Stimulated activated CD8-positive, alpha-beta memory T cell treated with anti-CD3 and anti-CD28 coated beads, Interleukin-4, amount 100 ng/mL, for 1 hour (primary cell): ENCODE results near the gene TSC2.

Source experiments
- DNase-seq, 2 donors: peaks; one replicate each; pipeline ENCODE4 v3.0.0-alpha.2; 2020; ENCODE audit warnings: low read depth in 2 of 2, low spot score in 1 of 2

TSC2 gene

DNA sequence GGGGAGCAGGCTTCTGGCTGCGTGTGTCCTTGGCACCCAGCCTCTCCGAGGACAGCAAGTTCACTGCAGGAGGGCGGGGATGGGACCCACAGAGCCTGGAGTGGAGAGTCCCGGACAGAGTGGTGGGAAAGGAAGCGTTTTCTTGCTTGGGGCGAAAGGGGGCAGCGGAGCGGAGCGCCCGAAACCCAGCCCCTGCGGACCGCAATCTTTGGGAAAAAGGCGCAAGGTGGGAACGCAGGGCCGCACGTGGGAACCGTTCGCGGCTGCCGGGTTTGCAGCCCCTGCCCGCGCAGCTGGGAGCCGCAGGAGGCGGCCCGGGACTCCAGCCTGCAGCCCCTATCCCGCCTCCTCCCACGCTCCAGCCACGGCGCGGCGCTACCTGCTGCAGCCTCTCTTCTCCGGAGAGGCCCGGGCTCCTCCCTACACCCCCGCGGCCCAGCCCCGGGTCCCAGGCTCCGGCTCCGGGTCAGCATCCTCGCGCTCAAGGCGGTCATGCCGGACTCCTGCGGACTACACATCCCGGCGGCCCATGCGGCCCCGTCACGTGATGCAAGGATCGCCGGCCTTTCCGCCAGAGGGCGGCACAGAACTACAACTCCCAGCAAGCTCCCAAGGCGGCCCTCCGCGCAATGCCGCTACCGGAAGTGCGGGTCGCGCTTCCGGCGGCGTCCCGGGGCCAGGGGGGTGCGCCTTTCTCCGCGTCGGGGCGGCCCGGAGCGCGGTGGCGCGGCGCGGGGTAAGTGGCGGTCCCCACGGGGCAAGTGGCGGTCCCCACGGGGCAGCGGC, at the start of gene TSC2, which contains the start of gene NTHL1:
TSS of gene TSC2 (plus strand) at position 656 of the 786 bp plus-strand sequence. CDS start 631 bp downstream, outside the sequence.
TSS of gene NTHL1 (minus strand) at position 505 of the 786 bp plus-strand sequence. CDS start at position 494, 11 bp downstream.
- peak; percentile 82 to 86 for DNase-seq

DNA sequence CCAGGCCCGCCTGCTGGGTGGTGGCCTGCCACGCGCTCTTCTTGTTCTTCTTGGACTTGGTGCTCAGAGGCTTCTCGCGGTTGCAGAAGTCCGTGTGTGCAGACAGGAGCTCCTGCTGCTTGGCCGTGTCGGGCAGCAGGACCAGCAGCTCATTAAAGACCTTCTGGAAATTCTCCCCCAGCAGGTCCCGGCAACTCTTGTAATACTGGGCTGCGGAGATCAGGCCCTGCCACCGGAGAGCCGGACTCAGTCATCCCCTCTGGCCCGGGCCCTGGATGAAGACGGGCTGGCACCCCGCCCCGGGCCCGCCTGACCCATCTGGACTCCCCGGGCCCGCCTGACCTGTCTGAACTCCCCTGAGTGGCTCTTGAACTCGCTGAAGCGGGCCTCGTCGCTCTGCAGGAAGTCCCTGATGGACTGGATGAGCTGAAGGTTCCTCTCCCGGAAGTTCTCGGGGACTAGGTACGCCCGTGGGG, 49.4 kb upstream of the TSC2 start:
- no peak for DNase-seq

DNA sequence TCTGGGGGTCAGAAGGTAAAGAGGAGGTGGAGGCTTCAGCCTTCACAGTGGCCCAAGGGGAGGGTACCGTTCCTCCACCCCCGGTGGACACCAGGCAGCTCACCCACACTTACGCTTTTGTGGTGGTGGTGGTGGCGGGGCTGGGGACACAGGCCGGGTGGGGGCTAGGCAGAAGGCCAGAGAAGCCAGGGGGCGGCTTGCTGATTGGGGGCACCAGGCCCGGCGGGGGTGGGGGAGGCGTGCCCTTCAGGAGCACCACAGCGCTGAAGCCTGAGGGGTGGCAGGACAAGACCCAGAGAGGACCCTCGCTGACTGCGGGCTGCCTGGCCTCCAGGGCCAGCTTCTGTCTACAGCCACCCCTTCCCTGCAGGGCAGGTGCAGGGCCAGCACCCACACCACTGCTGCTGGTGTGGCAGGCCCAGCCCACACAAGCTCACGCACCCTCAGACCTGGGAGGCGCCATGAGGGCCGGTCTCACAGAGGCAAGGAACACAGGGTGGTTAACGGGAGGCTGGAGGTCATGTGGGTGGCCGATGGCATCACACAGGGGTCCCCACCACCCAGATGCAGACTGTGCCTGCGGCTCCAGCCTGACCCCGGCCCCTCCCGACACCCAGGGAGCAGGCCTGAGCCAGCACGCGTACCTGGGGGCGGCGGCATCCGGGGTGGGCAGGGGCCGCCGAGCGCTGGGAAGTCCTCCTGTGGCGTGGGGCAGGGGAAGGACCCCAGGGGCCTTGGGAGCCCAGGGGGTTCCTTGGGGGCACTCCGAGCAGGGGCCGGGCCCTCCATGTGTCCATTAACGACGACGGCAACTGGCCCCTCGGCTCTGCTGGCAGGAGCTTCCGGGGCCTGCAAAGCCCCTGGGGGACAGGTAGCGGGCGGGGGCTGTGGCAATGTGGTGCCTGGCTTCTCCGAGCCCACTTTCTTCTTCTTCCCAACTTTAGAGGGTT, 48.7 kb upstream of the TSC2 start:
- DNase-seq = no peak

DNA sequence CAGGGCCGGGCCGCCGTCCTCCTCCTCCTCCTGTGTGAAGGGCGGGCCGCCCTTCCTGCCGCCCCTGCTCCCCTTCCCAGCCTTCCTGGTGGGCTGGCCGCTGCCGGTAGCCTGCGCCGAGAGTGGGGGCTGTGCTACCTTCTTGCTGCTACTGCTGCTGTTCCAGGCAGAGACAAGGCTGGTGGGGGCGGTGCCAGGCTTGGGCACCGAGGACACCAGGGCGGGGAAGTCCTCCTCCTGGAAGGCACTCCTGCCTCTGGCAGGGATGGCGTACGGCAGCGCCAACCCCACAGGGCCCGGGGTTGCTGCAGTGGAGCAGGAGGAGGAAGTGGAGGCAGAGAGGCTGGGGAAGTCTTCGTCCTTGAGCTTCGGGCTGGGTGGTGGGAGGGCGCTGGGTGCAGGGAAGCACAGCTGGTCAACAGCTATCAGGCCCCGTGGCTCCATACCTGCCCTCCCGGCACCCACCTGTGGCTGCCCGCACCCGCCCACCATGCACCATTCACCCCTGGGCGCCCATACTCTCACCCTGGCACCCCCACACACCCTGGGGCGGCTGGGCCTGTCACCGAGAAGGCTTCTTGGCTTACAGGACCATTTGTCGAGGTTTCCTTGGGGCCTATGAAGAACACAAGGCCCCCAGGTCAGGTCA, 47.8 kb upstream of the TSC2 start:
- no peak for DNase-seq

DNA sequence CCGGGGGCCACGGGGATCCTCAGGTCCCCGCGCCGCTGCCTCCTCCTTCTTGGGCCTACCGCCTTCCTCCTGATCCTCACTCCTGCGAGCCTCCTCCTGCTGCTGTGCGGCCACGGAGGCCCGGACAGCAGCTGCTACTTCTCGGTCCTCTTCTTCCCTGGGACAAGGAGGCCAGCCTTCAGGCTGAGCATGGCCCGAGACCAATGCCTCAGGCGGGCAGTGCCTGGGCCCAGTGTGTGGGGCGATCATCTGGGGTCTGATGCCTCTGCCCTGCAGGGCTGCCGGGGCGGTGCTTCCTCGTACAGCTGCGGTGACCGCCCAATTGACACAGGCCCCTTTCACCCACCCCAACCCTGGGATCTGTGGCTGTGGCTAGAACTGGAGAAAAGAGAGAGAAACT, 46.8 kb upstream of the TSC2 start:
- no peak for DNase-seq

DNA sequence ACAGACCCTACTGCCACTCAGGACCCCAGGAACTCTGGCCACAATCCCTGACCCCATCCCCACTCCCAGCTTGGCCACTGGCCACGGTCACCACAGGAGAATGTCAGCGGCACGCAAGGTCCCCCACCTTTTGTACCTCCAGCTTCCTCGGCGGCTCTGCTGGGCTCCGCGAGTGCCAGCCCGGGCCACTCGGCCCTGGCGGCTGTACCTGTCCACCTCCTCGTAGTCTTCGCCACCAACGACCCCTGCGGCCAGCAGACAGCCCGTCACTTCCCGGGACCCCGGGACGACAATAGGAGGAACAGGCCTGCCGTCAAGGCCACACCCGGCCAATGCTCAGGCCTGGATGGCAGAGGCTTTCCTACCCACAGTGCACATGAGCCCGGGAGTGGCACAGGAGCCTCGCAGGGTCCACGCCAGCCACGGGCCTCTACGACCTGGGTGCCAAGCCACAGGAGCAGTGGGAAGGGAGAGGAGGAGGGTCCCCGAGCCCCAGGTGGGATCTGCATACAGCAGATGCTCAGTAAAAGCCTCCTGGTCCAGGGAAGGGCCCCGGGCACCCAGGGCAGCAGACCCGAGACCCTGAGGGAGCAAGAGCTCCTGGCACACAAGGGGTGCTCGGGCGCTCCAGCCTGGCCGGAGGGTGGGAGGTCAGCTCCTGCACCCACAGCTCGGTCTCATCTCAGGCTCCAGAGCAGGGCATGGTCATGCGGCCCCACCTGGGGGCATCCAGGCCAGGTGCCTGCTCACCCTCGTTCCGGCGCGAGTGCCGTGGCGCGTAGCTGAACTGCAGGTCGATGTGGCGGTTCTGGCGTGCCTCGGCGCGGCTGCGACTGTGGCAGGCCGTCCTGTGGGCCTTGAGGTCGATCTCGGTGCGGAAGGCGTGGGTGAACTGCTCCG, 46.1 kb upstream of the TSC2 start:
- no peak for DNase-seq

DNA sequence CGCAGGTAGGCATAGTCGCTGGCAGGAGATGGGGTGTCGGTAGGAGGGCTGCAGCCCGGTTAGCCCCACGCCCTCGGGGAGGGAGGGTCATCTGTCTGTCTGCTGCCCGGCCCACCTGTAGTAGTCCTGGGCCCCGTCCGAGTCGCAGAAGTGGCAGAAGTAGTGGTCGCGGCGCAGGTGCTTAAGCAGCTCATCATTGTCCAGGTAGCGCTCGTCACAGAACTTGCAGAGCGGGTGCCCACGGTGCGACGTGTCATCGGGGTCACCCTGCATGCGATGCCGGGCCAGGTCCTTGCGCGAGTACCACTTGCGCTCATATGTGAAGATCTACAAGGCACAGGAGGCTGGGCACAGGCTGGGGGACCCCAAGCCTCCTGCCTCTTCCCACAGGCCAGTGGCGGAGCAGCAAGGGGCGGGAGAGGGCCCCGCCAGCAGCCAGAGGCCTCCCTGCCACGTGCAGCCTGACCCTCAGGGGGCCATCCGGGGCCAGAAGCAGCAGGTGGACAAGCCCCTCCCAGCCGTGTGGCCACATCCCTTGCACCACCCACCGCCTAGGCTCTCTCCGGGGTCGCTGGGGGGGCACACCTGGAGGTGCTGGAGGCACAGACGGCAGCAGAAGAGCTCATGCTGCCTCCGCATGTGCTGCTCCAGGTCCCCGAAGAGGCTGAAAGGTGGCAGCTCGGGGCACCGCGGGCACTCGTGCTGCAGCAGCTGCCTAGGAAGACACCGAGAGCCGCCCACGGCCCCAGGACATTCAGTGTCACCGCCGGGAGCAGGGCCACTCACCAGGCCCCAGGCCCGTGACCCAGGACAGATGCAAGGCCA, 45.2 kb upstream of the TSC2 start:
- DNase-seq = no peak

DNA sequence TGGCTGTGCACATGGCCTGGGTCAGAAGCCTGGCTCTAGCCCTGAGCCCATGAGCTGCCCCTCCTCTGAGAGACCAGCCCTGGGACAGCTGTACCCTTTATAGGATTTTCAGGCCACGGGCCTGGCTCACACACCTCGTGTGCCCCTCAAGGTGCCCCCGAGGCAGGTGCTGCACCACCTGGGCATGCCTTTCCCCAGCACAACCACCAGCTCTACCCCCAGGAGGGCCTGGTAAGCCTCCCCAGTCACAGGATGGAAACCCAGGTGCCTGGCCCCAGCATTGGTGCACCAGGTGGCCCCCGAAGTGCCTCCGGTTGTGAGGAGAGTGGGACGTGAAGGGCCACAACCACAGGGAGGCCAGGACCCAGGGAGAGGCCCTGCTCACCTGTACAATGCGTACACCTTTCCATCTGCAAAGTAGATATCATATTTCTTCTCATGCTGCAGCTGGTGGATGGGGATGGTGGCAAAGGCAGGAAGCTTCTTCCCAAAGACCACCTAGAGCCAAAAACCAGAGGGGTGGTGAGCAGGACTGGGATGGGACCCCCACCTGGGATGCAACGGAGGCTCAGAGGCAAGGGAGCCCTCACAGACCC, 44.5 kb upstream of the TSC2 start:
- no peak for DNase-seq

DNA sequence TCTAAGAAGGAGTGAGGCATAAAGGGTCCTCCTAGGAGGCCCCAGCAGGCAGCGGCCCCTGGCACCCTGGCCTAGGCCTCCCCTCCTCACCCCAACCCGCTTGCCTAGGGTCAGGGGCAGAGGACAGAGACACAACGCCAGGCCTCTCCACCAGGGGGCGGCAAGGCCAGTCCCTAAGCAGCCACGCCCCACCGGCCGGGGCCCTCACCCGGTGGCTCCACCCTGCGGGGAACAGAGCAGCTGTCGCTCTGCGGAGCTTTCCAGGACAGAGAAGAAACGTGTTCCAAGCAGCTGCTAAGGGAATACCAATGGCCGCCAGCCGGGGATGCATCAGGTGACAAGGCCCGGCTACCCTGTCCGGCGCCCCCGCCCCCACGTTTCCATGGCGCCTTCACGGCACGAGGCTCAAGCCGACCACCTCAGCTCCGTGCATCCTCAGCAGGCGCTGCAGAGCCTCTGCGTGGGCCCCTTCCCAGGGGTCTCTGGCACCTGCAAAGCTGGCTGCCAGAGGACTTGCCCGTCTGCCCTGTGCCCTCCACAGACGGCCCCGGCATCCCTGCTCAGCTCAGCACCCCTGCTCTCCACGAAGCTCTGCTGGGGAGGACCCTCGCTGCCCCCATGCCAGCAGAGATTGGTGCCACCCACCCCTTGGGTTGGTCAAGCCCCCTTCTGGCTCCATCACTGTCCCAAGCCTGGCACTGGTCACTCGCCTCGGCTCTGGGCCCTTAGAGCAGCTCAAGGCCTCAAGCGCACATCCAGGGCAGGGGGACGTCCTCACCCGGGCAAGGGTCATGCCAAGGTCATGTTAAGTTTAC, 43.8 kb upstream of the TSC2 start:
- peak in 1 of 2 donors; percentile 66 for DNase-seq

DNA sequence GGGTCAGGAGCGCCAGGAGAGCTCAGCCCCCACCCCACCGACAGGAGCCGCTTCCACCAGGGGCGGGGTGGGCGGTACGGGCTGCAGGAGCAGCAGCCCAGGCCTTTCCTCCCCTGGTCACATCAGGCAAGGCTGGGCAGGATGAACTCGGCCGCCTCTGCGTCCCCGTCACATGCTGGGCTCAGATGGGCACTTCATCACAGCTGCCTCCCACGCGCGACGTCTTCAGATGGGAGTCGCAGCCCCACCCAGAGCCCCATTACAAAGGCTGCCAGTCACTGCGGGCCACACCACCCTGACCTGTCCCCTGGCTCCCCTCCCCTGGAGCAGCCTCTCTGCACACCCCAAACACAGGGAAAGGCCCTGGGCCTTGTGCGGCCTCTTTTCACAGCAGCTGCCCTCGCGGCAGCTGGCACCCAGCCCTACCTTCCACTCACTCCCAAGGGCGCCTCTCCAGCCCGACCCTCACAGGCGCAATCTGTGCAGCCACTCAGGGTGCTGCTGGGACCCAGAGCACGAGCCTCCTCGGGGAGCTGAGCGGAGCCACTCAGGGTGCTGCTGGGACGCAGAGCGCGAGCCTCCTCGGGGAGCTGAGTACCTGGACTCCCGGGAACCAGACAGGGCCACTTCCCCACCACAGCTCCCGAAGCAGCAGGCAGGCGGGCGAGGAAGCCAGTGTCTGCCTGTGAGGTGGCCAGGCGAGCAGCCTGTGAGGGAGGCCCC, 42.8 kb upstream of the TSC2 start:
- no peak for DNase-seq

DNA sequence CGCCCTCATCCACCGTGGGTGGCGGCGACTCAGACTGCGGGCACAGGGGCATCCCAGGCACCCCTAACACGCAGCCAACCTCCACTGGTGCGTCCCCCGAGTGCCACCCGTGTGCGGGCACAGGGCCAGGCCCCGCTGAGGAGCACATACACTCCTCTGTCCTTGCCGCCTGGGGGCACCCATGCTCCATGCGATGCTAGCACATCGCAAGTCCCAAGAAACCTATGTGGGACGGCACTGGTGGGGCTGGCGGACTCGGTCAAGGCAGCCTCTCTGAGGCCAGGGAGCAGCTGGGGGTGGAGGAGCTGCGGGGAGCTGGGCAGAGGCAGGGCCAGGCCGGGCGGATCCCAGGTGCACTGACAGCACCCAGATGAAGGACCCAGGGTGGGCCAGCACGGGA, 42.1 kb upstream of the TSC2 start:
- no peak for DNase-seq

DNA sequence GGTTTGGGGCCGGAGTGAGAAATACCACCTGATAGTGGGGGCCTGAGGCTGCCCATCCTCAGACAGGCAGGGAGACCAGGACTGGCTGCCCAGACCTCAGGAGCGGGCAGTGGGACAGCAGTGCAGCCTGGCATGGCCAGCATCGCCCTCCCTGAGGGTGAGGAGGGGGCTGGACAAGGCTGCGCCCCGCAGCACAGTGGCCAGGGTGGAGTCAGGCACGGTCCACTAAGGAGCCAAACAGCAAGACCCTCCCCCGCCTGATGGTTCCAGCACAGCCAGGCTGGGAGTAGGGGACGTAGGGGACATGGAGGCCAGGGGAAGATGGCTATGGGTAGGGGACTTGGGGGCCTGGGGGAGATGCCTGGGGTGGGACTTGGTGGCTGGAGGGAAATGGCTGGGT, 41.5 kb upstream of the TSC2 start:
- no peak for DNase-seq

DNA sequence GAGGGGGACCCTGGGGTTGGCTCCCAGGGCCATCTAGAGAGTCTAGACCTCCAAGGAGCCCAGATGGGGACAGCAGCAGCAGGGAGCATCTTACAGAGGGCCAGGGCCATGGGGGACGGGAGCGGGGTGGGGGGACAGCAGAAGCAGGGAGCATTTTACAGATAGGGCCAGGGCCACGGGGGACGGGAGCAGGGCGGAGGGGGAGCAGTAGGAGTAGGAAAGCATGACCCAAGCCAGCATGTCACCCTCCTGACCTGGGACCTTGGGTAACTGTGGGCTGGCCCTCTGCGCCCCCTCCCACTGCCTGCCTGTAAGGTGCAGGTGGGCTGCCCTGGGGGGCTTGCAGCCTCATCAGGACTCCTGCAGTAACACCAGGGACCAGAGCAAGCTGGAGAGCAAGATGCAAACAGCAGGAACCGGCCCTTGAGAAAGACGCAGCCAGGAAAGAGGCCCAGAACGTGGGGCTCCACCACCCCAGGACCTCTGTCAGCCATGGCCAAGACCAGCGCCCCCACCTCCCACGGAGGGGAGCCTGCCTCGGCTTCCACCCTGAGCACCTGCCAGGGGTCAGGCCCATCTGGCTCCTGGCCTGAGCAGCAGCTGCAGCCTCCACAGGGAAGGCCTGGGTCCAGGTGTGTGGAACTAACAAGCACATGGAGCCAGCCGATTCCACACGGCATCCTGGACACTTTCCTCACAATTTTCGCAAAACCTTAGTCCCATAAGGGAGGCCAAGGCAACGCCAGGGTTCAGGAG, 40.5 kb upstream of the TSC2 start:
- no peak for DNase-seq

DNA sequence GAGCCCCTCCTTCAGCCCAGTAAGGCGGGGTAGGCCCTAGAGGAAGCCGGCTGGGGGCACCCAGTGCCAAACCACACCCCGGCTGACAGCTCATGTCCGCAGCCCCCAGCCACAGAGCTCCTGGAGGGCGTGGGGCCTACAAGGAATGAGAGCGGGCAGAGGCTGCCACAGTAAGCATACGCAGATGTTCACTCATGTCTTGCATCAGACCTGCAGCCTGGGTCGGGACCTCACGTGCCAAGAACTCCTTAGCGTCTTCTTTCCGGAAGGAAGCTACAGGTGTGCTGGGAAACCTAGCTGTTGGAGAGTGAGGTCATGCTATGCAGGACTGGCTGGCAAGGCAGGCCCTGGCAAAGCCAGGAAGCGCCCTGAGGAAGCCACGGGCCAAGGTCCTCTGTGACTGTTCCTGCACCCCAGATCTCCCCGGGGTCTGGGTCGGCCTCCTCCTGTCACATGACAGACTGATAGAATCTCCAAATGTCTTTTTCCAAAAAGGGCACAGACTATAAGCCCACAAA, 39.7 kb upstream of the TSC2 start:
- no peak for DNase-seq

DNA sequence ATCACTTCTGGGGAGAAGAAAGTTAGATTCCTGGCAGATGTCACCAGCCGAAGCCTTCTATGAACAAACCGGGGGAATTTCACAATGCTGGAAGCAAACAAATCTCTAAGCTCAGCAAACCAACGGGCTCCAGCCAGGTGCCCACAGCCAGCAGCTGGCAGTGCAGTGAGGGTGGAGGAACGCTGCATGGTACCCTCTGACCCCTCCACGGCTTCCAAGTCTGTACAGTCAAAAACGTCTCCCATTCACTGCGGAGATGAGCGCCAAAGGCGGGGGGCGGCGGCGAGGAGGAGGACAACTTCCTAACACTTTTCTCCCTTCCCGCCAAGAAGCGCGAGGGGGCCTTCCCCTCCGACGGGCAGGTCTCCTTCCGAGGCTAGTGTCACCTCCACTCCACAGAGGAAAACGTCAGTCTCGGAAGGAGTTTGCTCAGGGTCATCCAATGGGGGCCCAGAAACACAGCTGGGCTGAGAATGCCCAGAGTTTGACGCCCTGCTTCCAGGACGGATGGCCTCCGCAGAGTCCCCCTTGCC, 39.1 kb upstream of the TSC2 start:
- no peak for DNase-seq

DNA sequence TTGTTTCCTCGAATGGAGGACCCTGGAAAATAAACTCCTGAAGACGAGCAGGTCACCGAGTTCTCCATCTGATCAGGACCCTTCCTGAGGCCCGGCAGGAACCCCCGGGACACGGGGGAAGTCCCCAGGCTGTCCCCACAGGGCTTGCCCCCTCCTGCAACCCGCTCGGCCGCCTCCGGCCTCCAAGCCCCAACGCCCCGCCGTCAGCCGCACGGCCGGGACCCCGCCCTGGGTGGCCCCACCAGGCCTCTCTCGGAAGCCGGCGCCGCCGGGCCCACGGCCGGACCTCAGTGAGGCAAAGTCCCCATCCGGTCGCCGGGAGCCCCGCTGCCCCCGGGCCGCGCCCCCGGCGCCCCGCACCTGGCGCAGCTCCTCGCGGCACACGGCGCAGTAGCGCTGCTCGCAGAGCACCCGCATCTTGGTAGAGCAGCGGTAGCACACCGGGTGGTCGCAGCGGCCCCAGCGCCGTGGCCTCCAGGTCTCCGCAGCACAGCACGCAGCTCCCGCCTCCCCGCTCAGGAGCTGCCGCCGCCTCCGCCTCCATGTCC, 38.5 kb upstream of the TSC2 start:
- no peak for DNase-seq
